Stimulated activated CD8-positive, alpha-beta memory T cell treated with anti-CD3 and anti-CD28 coated beads, Interleukin-12 subunit alpha, Interleukin-12 subunit beta, amount 100 ng/mL, for 24 hours (primary cell): Measurements from ENCODE around the gene DBF4.
"Not testable (repeated sequence)": the region's sequence is repeated elsewhere in the genome, so short reads cannot be mapped to it uniquely, and the experiment has no call there.

ENCODE experiments used
- DNase-seq: peaks from one replicate; pipeline ENCODE4 v3.0.0-alpha.2; 2020; ENCODE audit errors: extremely low read depth

The DBF4 gene, protein sequence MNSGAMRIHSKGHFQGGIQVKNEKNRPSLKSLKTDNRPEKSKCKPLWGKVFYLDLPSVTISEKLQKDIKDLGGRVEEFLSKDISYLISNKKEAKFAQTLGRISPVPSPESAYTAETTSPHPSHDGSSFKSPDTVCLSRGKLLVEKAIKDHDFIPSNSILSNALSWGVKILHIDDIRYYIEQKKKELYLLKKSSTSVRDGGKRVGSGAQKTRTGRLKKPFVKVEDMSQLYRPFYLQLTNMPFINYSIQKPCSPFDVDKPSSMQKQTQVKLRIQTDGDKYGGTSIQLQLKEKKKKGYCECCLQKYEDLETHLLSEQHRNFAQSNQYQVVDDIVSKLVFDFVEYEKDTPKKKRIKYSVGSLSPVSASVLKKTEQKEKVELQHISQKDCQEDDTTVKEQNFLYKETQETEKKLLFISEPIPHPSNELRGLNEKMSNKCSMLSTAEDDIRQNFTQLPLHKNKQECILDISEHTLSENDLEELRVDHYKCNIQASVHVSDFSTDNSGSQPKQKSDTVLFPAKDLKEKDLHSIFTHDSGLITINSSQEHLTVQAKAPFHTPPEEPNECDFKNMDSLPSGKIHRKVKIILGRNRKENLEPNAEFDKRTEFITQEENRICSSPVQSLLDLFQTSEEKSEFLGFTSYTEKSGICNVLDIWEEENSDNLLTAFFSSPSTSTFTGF

GRCh38 chr7:87876040-87876868 is at the start of gene DBF4, which contains the start of gene SLC25A40:
DBF4 (plus strand) TSS chr7:87876493; CDS start chr7:87876733, 240 bp downstream.
SLC25A40 (minus strand) TSS chr7:87876360; CDS start chr7:87858727, 17,633 bp downstream.
- peak; percentile 91 for DNase-seq

DNA sequence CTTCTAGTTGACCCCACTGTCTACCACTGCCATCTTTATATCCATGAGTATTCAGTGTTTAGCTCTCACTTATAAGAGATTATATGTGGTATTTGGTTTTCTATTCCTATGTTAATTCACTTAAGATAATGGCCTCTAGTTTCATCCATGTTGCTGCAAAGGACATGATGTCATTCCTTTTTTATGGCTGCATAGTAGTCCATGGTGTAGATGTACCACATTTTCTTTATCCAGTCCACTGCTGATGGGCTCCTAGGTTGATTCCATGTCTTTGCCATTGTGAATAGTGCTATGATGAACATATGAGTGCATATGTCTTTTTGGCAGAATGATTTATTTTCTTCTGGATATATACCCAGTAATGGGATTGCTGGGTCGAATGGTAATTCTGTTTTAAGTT is 47.9 kb upstream of the DBF4 start:
- DNase-seq: not testable (repeated sequence)

- DNase-seq: no peak
These were observed 45.2 kb upstream of the DBF4 start for GRCh38 chr7:87831097-87831496.

GRCh38 chr7:87833130-87833529 is 43.2 kb upstream of the DBF4 start:
- no peak for DNase-seq

- DNase-seq: no peak
These were observed 38.7 kb upstream of the DBF4 start for GRCh38 chr7:87837597-87837996.

- no peak for DNase-seq
These were observed 25.3 kb upstream of the DBF4 start for GRCh38 chr7:87850836-87851593.

GRCh38 chr7:87852306-87852705 is 24.0 kb upstream of the DBF4 start:
- DNase-seq: no peak

GRCh38 chr7:87853237-87853864 is 22.9 kb upstream of the DBF4 start:
- DNase-seq: no peak

GRCh38 chr7:87858417-87859100 is 17.7 kb upstream of the DBF4 start:
- no peak for DNase-seq

- no peak for DNase-seq
These were observed 10.2 kb upstream of the DBF4 start for GRCh38 chr7:87866089-87866488.

- DNase-seq: not testable (repeated sequence)
These were observed 9.8 kb upstream of the DBF4 start for GRCh38 chr7:87866533-87866932.

DNA sequence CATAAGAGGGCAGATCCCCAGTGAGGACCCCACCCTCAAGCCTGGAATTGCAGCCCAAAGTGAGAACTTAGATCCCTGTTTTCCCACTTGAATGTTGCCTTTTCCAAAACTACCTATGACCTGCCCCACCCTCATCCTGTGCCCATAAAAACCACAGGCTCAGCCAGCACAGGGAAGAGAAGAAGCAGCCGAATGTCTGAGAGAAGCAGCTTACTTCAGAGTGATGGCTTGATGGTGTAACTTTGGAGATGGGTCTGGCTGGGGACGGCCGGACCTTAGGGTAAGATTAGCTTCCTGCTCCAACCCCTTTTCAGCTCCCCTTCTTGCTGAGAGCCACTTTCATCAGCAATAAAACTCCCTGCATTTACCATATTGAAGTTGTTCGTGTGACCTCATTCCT is 5.8 kb upstream of the DBF4 start:
- no peak for DNase-seq

DNA sequence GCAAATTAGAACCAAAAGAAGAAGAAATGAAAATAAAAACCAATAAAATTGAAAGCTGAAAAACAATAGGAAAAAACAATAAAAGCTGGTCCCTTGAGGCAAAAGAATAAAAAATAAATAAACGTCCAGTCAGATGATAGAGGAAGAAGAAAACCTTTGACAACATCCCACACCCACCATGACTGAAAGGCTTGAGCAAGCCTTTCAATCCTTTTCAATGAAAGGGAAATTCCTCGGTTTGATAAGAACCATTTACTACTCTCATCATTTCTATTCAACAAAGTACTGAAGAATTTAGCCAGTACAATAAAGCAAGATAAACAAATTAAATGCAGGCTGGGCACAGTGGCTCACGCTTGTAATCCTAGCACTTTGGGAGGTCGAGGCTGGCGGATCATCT is 3.9 kb upstream of the DBF4 start:
- DNase-seq: no peak

DNA sequence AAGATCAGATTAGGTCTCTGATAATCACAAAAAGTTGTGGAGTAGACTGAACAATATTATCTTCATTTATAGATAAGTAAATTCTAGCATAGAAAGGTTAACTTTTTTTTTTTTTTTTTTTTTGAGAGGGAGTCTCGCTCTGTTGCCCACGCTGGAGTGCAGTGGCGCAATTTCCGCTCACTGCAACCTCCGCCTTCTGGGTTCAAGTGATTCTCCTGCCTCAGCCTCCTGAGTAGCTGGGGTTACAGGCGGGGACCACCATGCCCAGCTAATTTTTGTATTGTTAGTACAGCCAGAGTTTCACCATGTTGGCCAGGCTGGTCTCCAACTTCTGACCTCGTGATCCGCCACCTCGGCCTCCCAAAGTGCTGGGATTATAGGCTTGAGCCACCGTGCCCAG is 3.0 kb upstream of the DBF4 start:
- DNase-seq: not testable (repeated sequence)

GRCh38 chr7:87874066-87874465 is 2.2 kb upstream of the DBF4 start:
- DNase-seq: no peak

DNA sequence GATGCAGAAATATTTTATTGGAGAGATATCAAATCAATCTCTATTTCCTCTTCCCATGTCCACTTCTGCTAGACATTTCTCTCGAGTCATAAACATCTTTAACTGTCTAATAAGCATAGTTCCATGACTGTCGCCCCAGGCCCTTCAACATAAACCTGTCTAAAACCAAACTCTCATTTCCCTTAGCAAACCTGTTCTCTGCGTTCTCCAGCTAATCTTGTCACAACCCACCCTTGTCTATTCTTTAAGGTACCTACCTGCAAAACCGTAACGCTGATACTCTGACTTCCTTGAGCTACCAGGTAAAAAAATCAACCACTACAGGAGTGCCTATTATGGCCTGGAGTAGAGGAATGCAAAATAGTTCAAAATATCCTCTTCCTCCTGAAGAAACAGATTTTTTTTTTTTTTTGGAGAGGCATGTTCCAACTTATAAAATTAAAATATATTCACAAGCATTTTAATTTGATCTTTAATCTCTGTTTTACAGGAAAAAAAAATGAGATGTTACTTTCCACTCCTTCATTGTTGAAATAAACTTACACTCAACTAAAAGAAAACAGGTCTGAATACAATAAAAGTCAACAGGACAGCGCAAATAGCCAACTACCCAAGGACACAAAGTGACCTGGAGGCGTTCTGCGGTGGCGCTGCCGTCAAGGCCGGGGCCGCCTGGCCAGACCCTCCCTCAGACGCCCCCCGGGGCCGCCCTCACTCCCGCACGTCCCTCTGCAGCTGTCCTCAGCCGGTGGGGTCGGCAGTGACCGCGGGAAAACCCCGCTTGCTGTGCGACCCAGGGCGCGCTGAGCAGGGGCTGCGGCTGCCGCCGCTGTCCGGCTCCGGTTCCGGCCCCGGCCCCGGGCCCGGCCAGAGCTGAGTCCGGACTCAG is 898 bp upstream of the DBF4 start:
- DNase-seq: no peak

DNA sequence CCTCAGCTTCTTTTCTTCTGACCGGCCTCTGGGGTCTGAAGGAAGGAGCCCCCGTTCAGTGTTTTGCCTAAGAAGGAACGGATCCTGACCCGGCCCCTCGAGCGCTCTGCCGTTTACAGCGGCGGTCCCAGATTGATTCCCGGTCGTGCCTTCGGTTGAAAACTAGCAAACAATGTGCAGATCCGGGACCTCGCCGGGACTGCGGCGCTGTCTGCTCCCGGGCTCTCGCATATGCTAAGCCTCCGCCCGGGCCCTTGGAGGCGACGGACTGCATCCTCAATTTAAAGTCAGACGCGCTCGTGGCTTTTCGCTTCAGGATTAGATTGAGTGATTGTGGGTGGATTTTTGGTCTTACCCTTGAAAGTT is 559 bp downstream of the DBF4 start:
- peak; percentile 17 for DNase-seq

GRCh38 chr7:87877366-87878040 is 1.2 kb downstream of the DBF4 start:
- DNase-seq: no peak

- DNase-seq: no peak
These were observed 2.0 kb downstream of the DBF4 start for GRCh38 chr7:87878208-87878735.
